Cardiac septum (tissue), 1 donor: Measurements from ENCODE around the gene SCAMP1. TPM values are rescaled to one million over a fixed set of nuclear protein-coding genes. Genes with fewer than 3 reads are reported as not detected.

Experiments used
- DNase-seq: peaks from one replicate; pipeline ENCODE4 v3.0.0-alpha.2; 2020; ENCODE audit warnings: low spot score
- intact Hi-C: fragments of 100-400 bp; cut with DNase I; formaldehyde crosslinking; loops from one replicate; pipeline ENCODE4 v1.14.0; 2022
- long read RNA-seq: library from polyadenylated mRNA; unstranded; transcript quantifications from one replicate; pipeline ENCODE4 v2.0.0, GENCODE V29; 2021
- total RNA-seq: library from RNA; stranded (reverse); fragmentation: NEBNext Ultra II Directional; extraction: Animal tissue kit (Norgen Biotek cat#: 25700); gene quantifications from one replicate; pipeline ENCODE4 v1.2.1, GENCODE V29; 2021
- donor health status: DM: no; HTN: no; CAD: no.

The SCAMP1 gene, protein sequence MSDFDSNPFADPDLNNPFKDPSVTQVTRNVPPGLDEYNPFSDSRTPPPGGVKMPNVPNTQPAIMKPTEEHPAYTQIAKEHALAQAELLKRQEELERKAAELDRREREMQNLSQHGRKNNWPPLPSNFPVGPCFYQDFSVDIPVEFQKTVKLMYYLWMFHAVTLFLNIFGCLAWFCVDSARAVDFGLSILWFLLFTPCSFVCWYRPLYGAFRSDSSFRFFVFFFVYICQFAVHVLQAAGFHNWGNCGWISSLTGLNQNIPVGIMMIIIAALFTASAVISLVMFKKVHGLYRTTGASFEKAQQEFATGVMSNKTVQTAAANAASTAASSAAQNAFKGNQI
- 29.1 TPM for total RNA-seq
- long read RNA-seq, full-length matches to known transcripts, result 59 of 74 reads
- long read RNA-seq, partial matches to known transcripts, result 0 of 74 reads
- long read RNA-seq, other reads (novel, unspliced or antisense), result 15 of 74 reads

GRCh38 chr5:78359831-78360673, at the start of gene SCAMP1:
SCAMP1 (plus strand) TSS chr5:78360617; CDS start chr5:78360672, 55 bp downstream.
- peak; percentile 97 for DNase-seq
- intact Hi-C loops, result loop anchor here (1.0 to 10.0 kb wide), 2 partner anchors 66 to 105 kb away; partner anchors contain the start of gene AP3B1

DNA sequence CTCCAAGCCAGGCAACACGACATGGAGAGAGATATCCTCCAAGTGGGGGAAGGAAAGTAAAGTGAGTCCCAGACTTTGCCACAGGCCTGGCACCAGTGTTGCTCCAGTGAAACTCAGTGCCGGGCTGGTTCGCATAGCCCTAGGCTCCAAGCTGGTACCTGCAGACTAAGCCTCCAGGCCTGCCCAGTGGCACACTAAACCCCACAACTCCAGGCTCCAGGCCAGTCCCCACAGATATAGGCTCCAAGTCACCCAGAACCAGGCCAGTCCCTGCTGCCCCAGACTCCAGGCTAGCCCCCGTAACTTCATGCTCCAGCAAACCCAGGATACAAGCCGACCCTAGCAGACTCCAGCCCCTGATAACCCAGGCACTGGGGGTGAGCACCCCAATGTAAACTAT, 42.9 kb upstream of the SCAMP1 start:
- no peak for DNase-seq
- intact Hi-C loops, result no loop called here

DNA sequence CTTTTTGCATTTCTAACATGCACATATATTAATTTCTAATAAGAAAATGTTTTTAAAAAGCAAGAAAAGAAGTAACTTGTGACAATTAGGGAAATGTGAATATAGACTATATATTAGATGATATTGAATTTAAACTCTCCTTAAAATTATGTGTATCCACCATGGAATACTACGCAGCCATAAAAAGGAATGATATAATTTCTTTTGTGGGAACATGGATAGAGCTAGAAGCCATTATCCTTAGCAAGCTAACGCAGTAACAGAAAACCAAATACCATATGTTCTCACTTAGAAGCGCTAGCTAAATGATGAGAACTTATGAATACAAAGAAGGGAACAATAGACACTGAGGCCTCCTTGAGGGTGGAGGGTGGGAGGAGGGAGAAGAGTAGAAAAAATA, 42.1 kb upstream of the SCAMP1 start:
- intact Hi-C loops, result no loop called here
- DNase-seq, result no peak

GRCh38 chr5:78320401-78320800, 40.0 kb upstream of the SCAMP1 start:
- DNase-seq, result no peak
- intact Hi-C loops, result loop anchor here (5.0 to 10.0 kb wide), 2 partner anchors 212 to 644 kb away; no protein-coding TSS in a partner anchor

GRCh38 chr5:78323241-78323640, 37.2 kb upstream of the SCAMP1 start:
- DNase-seq, result no peak
- intact Hi-C loops, result loop anchor here (5.0 to 10.0 kb wide), 2 partner anchors 209 to 642 kb away; no protein-coding TSS in a partner anchor

- intact Hi-C loops, result loop anchor here (10.0 kb wide), 1 partner anchor 638 kb away; no protein-coding TSS in a partner anchor
- DNase-seq, result no peak
Measured at GRCh38 chr5:78326930-78327329, 33.5 kb upstream of the SCAMP1 start.

GRCh38 chr5:78327761-78328510, 32.5 kb upstream of the SCAMP1 start:
- intact Hi-C loops, result loop anchor here (10.0 kb wide), 1 partner anchor 637 kb away; no protein-coding TSS in a partner anchor
- no peak for DNase-seq

GRCh38 chr5:78328585-78329173, 31.7 kb upstream of the SCAMP1 start:
- DNase-seq, result no peak
- intact Hi-C loops, result loop anchor here (10.0 kb wide), 1 partner anchor 636 kb away; no protein-coding TSS in a partner anchor

DNA sequence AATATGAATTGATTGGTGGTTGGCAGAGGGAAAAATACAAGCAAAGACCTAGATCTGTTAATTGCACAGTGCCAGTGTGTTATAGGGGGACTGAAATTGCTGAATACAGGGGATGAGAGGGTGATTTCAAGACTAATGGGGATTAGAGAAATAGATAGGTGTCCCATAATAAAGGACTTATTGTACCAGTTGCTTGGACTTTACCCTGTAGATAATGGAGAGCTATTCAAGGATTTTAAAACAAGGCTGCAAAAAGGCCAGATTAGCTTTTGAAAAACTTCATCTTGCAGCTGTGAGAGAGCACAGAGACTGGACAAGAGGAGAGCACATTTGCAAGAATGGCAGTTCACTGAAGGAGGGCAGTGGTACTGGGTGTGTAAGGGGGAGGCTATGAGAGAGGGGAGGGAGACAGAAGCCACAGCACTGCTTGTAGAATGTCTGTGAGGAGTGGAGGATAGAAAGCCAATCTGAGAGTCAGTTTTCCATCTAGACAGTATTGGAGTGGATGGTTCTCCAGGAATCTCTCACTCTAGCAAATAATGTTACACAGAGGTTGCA, 28.8 kb upstream of the SCAMP1 start:
- no peak for DNase-seq
- intact Hi-C loops, result no loop called here

- intact Hi-C loops, result no loop called here
- no peak for DNase-seq
Measured at GRCh38 chr5:78334811-78335210, 25.6 kb upstream of the SCAMP1 start.

DNA sequence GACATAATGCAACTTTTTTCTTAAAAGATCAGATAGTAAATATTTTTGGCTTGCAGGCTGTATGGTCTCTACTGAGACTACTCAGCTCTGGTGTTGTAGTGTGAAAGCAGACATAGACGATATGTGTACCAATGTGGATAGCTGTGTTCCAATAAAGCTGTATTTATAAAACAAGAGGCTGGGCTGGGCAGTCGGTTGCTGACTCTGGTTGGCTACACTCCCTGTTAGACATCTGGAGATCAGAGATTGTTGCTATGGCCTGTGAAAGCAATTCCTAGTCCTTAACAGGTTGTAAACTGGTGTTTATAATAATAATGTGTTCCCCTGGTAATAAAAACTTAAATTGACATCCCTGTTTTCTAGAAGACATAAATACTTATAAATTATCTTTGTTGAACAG, 24.4 kb upstream of the SCAMP1 start:
- intact Hi-C loops, result no loop called here
- no peak for DNase-seq

DNA sequence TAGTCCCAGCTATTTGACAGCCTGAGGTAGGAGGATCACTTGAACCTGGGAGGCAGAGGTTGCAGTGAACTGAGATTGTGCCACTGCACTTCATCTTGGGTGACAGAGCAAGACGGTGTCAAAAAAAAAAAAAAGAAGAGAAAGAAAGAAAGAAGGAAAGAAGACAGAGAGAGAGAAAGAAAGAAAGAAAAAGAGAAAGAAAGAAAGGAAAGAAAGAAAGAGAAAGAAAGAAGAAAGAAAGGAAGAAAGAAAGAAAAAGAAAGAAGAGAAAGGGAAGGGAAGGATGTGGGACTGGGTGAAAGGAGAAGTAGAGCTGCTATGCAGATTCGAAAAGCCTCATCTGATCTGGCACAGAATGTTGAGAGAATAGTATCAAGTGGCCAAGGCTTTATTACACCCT, 23.7 kb upstream of the SCAMP1 start:
- DNase-seq, result no peak
- intact Hi-C loops, result no loop called here

DNA sequence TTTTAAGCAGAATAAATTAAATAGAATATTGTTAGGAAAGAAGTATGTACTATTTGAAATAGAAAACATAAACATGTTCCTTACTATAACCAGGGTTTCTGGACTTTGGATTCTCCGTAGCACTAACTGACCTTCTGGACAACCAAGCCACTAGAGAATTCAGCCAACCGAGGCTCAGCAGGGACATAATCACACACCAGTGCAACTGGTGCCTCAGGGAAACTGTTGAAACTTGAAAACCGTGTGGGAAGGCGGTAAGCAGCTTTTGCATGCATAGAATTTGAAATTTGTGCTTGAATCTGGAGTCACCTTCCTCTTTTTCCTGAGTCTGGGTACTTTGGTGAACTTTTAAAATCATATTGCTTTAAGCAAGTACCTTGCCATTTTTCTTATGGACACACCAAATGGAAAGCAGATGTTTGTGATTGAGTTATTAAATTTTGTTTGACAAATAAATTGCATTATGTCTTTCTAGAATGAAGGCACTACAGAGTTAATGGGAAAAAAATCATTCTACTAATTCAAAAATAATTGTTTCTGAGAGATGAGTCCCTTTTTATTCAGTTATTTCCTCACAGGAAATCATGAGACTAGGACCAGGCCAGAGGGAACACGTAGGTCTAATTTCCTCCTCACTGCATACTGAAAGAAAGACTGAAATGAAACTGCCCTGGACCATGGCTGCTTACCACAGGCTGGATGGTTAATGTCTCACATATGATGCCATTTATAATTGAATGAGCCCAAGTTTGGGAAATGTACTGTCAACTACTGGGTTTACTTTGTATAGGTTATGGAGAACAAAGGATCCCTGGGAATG, 20.6 kb upstream of the SCAMP1 start:
- intact Hi-C loops, result no loop called here

GRCh38 chr5:78341440-78341839, 19.0 kb upstream of the SCAMP1 start:
- DNase-seq, result no peak
- intact Hi-C loops, result no loop called here

More for the DNA sequence above, 20.6 kb upstream of the SCAMP1 start:
- no peak for DNase-seq

- DNase-seq, result no peak
- intact Hi-C loops, result no loop called here
Measured at GRCh38 chr5:78345485-78345884, 14.9 kb upstream of the SCAMP1 start.

- no peak for DNase-seq
- intact Hi-C loops, result no loop called here
Measured at GRCh38 chr5:78353520-78353919, 6.9 kb upstream of the SCAMP1 start.

DNA sequence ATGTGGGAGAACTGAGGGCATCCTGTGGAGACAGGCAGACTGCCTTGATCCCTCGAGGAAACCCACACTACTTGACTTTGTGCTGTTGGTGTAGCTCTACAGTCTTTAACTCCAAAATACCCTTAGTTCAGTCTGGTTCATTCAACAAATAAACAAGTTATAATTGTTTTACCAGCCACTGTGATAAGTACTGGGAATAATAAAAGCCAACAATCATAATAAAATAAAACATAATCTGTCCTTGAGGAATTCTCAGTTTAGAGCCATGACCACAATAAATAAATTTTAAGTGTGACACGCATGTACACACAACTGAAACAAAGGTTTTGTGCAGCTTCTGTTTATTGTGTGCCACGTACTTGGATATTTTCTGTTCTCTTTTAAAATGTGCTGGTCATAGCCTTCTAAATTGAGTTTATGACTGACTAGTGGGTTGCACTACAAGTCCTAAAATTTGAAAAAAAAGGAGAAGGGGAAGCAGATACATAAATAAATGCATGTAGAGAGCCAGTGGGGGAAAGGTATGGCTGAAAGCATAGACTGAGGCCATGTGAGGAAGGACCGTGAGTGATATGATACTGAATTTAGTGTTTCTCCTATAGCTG, 6.2 kb upstream of the SCAMP1 start:
- DNase-seq, result no peak
- intact Hi-C loops, result no loop called here

- no peak for DNase-seq
- intact Hi-C loops, result no loop called here
Measured at GRCh38 chr5:78355561-78355960, 4.9 kb upstream of the SCAMP1 start.
